GM18499 (cell line): ENCODE measurements around the gene C2orf49.

Experiments used
- ATAC-seq: cut with Tn5 transposase; IDR thresholded peaks from one replicate; pipeline ENCODE4 v1.9.1; 2021; ENCODE audit warnings: moderate number of reproducible peaks; ENCODE audit not compliant: insufficient read depth, unreplicated experiment

C2orf49 gene

DNA sequence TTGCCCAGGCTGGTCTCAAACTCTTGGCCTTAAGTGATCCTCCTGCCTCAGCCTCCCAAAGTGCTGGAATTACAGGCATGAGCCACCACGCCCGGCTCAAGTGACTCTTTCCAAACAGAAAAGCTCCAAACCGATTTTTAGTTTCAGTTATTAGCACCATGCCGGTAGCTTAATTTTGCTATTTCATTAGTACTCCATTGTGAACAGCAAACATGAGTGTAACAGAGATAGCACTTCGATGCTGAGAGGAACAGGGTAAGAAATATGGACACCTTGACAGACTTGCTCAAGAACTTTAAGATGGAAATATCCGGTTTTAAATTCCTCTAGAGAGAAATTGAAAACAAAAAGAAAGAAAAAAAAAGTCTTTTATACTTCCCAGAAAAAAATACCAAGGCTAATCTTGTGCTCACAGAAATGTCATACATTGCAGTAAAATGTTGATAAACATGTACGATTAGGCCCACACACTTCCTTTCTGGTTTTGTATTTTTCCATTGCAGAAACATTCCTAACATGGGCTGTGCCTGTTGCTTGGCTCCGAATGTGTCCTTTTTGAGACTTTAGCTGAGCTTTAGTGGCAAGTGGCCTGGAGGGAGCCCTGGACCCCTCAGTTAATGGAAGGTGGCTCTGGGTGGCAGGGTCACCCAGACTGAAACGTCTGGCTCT lies 43.2 kb downstream of the C2orf49 start:
- no peak for ATAC-seq

DNA sequence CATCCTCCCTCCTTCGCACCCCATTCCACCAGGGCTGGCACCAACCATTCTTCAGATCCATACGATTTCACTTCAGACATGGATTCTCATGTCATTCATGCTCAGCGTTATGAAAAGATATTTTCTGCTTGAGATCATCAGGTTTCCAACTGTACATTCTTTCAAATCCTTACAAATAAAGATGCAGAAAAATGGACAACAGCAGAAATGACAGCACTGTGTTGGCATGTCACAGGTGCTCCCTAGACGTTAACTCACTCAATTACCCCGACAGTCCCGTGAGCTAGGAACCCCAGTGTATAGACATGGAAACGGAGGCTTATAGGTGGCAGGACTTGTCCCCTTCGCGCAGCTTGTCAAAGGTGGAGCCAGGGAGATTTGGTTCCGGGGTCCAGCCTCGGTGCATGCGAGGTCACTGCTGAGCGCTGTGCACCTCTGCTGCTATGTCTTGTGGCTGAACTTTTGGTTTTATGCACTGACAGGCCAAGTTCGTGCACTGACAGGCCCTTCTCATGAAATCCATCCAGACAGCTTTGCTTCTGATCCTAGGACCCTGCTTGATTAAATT lies 43.8 kb downstream of the C2orf49 start:
- ATAC-seq, result no peak

DNA sequence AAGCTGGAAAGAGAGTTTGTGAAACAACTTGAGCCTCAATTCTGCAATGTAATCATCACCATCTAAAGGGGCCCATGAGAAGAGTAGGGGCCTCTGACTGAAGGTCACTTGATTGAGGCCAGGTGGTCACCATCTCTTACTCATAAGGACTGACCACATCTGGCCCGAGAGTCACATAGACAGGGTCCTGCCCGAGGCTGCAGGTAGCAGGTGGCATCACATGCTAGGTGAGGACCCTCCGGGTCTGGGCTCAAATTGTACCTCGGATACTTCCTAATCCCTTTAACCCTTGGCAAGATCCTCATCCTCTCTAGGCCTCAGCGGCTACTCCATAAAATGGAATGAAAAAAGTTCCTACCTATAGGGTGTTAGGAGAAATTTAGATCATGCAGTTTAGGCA lies 44.8 kb downstream of the C2orf49 start:
- ATAC-seq, result no peak

DNA sequence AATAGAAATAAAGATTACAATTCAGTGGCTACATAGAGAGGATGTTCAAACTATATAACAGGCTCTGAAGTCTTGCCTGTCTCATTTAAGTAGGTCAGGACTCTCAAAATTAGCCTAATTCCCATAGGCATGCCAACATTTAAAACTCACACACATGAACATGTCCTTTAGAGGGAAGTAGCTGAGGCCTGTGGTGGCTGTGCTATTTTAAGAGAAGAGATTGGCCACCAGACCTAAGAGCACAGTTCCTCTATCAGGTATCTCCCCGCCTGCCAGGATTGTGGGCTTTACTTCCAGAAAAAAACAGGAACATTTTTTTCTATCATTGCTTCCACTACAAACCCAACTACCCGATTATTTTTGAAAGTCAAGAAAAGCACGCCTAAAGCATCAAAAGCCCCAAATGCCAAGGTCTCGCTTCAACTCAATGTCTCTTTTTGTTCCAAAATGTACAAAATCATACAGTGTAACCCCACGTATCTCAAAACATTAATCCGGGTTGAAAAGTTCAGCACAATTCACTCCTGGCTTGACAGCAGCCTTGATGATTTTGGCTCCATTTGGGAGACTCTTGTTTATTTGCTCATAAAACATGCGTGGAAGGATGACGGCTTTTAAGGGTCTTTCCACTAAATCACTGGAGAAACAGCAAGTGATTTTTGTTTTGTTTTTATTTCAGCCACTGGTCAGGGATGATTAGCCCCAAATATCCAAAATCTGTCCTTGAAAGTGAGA lies 46.3 kb downstream of the C2orf49 start:
- ATAC-seq, result no peak

DNA sequence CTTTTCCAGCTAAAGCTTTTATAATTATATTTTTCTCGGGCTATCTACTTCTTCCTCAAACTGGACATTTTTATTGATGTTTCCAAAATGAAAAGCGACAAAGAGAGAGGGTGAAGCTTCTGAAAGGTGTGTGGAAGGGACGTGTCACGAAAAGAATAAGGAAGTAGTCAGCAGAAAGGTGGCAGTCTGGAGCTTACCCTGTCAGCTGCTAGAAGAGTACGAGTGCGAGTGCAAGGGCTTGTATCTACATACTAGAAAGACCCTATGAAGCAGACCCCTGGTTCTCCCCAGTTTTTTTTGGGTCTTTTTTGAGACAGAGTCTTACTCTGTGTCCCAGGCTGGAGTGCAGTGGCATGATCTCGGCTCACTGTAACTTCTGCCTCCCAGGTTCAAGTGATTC lies 46.9 kb downstream of the C2orf49 start:
- ATAC-seq, result no peak

DNA sequence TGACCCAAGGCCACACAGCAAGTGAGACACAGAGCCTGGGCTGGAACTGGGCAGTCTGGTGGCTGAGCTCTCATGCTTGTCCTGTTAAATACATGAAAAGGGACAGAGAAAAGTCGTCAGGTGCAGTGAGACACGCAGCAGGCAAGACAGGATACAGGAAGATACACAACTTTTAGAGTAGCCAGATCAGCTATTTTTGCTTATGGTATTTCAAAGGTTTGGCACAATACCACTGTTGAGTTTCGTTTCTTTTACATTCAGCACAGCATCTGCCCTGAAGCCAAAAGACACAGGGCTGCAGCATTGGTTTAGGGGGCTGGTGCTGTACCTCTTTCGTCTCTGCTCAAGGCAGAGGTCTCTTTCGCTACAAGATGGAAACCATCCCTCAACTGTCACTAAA lies 47.5 kb downstream of the C2orf49 start:
- ATAC-seq, result no peak

DNA sequence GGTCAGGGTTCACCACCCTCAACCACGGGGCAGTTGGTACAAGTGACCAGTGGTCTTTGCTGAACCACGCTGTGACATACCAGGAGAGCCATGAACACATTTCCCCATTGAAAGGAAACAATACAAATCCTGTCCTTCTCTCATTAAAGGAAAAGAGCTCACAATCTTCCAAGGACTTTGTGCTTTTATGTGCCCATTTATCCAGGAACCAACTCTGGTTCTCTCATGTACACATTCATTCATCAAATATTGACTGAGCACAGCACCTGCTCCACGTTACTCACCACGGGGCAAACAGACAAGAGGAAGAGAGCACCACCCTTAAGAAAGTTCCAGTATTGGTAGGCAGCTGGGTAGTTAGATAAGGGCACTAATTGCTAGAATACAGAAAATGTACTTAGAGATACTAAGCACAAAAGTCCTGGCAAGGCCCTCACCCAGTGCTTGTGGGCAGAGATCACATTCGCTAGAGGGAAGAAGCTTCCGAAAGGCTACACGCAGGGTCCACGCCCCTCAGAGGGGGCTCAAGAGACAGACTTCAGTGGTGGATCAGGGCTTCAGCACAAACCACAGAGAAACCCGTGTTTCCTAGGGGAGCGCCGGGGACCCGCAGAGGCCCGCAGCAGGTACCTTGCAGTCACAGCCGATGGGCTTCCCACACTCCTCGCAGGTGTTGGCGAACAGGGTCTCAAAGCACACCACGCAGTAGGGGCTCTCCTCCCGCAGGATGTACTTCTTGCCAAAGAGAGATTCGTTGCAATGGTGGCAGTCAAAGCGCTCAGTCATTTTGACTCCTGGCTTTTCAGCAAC lies 48.6 kb downstream of the C2orf49 start:
- no peak for ATAC-seq

DNA sequence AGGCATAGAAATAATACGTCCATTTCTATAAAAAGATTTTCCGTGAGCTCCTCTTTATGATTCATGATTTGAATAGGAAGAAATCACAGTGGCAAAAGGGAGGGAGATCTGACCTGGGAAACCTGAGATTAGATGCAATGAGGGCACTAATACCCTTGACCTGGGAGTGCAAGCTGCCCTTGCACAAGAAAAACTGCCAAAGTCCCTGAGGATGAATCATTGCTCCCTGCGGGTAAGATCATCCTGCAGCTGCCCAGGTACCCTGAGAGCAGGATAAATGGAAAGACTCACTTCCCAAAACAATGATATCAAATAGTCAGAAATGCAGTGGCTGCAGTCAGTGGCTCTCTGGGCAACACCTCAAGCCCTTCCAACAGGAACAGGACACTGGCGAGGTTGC lies 49.9 kb downstream of the C2orf49 start:
- ATAC-seq, result no peak

DNA sequence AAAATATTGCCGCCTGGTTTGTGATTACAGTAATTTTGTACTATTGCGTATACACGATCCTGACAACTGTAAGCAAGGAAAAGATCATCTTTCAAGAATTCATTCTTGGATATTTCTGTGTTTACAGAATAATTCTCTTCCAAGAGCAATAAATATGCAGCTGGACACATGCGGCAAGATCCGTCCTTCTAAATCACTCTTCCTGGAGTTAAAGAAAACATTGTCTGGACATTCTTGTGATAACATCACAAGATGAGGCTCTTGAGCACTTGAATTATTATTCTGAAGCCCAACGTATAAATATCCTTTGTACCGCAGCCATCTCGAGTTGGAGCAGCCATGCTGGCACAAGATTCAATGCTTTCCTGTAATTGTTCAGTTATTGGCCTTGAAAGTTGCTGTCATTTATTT lies 51.6 kb downstream of the C2orf49 start:
- no peak for ATAC-seq

DNA sequence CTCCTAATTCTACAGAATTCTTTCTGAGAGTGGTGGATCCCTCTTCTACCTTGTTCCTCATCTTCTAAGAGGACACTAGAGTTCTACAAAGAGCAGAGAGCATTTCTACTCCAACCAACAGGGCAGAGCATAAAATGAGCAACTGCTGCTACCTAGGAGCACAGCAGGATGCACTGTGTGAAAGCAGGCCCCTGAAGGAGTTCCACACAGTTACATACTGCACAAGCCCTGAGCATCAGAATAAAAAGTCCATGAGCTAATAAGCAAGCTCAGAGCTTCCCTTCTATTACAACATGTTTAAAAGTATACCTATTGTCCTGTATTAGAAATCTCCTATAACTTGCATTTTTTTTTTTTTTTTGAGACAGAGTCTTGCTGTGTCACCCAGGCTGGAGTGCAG lies 53.1 kb downstream of the C2orf49 start:
- no peak for ATAC-seq

DNA sequence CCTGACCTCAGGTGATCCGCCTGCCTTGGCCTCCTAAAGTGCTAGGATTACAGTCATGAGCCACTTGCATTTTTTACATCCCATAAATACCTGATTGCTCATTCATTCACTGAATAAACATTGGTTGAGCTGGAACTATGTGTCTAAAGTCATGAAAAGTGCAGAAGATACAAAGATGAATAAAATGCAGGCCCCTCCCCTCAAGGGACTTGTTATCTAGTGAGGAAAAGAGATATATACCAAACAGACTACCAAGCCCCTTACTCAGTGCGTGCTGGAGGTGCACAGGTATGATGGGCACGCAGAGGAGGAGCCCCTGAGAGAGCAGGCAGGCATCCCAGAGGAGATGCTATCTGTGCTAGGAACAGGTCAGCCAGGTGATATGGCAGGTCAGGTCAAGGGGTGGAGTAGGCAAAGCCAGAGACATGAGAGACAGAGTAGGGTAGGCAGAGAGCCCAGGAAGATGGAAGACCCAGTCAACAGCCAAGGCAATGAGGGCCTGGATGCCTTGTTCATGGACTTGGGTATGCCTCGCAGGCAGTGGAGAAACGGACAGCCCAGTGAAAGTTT lies 53.8 kb downstream of the C2orf49 start:
- no peak for ATAC-seq

DNA sequence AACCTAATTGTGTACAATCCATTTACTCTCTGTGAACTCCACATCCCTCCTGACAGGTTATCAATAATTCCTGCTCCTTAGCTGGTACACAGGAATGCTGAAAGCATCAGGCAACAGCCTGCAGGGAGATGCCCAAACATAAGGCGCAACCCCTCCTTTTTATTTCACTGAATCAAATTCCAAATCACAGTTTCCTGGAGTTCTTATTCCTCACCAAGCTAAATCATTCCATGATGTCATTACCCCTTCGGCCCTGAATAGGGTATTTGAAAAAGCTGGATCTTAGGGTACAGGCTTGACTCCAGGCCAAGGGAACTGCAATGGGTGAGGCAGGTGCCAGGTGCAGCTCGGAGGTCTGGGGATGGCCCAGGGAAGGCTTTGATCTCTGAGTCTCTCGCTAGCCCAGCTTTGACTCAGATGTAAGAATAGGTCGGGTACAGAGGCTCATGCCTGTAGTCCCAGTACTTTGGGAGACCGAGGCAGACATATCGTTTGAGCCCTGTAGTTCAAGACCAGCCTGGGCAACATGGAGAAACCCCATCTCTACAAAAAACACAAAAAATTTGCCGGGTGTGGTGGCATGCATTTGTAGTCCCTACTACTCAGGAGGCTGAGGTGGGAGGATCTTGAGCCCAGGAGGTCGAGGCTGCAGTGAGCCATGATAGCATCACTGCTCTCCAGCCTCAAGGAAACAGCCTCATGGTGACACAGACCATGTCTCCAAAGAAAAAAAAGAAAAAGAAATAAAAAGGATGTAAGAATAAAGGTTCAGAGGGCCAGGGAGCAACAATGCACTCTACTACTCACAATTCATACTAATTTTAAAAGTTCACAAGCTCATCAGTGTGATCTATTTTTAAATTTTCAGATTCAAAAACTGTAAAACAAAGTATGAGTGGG lies 54.7 kb downstream of the C2orf49 start:
- no peak for ATAC-seq

DNA sequence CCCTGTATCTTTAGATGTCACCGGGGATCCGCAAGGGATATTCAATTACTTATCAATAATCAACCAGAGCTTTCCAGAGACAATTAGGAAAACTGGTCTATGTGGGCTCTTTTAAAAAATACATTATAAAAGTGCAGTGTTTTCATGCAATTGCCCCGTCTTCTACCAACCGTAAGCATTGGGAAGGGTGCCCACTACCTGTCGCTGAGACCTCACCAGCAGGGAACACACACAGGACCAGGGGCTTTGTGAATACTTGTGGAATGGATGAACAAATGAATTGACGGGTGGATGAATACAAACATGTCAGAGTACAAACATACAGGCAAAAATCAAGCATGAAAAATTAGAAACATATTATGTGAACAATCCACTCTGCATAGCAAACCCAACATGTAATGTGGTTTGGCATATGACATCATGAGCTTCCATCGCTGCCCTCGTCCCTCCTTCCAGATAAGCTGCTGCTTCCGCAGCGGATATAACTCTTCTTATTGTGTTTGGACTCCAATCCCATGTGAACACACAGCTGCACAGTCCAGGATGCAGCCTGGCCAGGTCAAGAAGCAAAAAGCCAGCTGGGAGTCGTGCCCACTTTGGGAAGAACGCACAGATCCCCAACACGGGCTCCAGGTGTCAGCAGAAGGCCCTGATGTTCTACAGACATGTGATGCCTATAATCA lies 56.2 kb downstream of the C2orf49 start:
- no peak for ATAC-seq

DNA sequence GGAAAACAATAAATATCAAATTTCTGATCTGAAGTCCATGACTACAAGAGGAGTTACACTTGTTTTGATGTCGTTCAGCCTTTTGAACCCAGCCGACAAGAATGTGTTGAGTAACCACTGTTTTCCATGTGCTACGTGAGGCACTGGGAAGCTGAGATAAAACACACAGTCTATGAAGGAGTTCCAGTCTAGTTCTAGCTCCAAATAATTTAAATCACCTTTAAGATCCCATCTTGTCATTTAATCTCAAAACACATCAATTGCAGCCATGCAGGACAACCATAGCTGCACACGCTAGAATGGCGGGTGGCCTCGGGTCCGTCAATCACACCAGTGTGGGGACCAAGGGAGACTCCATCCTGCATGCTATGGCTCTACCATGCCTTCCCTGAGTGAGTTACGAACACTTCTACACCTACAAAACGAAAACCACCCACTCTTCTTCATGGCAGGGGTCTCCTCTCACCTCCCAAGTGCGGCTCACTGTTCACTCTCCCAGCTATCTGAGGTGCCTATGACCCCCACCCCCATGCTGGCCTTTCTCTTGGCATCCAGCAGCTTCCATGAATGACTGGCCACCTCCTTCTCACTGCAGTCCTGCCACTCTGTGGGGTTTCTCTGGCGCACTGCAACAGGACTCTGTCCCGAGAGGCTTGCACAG lies 57.7 kb downstream of the C2orf49 start:
- no peak for ATAC-seq

DNA sequence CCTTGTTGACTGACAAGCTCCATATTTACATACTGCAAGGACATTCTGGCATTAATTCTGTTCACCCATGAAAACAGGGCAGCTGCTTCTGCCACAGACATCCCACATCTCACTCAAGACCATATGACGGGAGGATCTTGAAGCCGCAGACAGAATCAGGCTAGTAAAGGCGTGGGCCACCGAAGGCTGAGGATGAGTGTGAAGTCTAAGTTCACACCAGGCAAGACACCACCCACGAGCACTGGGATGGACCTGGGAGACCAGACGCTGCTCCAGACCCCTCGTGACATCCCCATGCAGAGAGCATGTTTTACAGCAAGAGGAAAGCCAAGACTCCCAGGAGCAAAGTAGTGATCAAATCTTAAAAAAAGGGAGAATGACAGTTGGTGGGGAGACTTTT lies 58.4 kb downstream of the C2orf49 start:
- no peak for ATAC-seq

DNA sequence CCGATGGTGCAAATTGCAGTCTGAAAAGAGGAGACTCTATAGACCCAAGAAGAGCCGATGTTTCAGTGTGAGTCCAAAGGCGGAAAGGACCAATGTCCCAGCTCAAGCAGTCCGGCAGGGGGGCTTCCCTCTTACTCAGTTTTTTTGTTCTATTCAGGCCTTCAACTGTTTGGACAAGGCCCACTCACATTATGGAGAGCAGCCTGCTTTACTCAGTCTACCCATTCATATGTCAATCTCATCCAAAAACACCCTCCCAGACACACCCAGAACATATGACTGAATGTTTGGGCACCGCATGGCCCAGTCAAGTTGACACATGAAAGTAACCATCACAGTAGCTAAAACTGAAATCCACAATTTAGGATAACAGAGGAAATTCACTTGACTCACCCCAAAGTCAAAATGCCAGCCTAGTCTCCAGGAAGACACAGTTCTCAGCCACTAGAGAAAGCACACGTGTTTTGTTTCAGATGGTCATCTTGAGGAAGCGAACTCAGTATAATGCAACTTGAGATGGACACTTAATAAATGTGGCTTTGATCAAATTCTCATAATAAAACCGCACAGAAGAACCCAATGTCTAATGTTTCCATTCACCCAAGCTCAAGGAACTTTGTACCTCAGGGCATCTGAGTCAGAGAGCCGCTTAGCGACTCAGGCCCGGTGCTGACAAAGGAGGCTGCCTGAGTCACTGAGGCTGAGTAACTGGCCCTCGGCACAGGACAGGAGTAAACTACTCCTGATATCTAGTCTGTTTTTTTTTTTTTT lies 59.1 kb downstream of the C2orf49 start:
- ATAC-seq, result no peak

DNA sequence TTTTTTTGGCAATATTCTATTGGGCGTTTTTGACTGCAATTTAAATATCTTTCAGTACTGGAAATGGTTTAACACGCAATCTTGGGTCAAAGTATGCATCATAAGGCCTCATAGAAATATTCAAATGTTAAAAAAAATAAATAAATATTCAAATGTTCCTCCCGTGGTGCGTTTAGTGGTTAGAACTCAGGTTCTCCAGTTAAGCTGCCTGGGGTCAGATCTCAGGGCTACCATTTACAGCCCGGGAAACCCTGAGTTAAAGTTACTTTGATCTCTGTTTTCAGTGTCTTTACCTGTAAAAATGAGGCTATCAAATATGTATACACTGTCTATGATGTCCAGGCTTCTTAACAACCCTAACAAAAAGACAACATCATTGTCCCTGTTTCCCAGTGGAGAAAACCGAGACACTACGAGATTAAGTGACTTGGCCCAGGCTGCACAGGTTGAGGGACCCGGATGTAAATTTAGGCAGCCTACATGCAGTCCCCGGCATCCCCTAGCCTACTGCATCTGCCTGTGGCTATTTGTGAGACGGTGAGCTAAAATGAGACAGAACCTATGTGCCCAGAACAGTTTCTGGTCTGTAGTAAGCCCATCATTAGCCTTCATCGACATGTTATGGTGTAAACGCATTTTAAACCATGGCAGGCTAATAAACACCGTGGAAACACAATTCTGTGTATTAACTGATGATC lies 59.8 kb downstream of the C2orf49 start:
- ATAC-seq, result no peak
